HG03135 (cell line): Measurements from ENCODE around the gene TMEM156.
A peak's percentile ranks its signal among the peaks of the same experiment; 100 is the strongest.
"Not testable (repeated sequence)": the region's sequence is repeated elsewhere in the genome, so short reads cannot be mapped to it uniquely, and the experiment has no call there.

ENCODE experiments used
- ATAC-seq: cut with Tn5 transposase; IDR thresholded peaks from one replicate; pipeline ENCODE4 v1.9.1; 2021; ENCODE audit warnings: mild to moderate bottlenecking, moderate library complexity; ENCODE audit not compliant: unreplicated experiment

TMEM156 gene

GRCh38 chr4:39044364-39044955 is 12.3 kb upstream of the TMEM156 start:
- ATAC-seq: peak; percentile 70

GRCh38 chr4:39043861-39044363 is 11.7 kb upstream of the TMEM156 start:
- ATAC-seq: no peak

GRCh38 chr4:39043058-39043860 is 11.1 kb upstream of the TMEM156 start:
- no peak for ATAC-seq

- ATAC-seq: no peak
Measured at GRCh38 chr4:39042366-39042765, 10.2 kb upstream of the TMEM156 start.

GRCh38 chr4:39039108-39039507 is 6.9 kb upstream of the TMEM156 start:
- ATAC-seq: no peak

GRCh38 chr4:39037941-39038340 is 5.7 kb upstream of the TMEM156 start:
- ATAC-seq: no peak

GRCh38 chr4:39037491-39037825 is 5.2 kb upstream of the TMEM156 start:
- ATAC-seq: no peak

- ATAC-seq: no peak
Measured at GRCh38 chr4:39036172-39036571, 4.0 kb upstream of the TMEM156 start.

GRCh38 chr4:39031590-39032020 is 604 bp downstream of the TMEM156 start:
- not testable (repeated sequence) for ATAC-seq

GRCh38 chr4:39030725-39031124 is 1.5 kb downstream of the TMEM156 start:
- ATAC-seq: no peak

GRCh38 chr4:39029752-39030694 is 2.2 kb downstream of the TMEM156 start:
- no peak for ATAC-seq

GRCh38 chr4:39026096-39026495 is 6.1 kb downstream of the TMEM156 start:
- ATAC-seq: no peak

GRCh38 chr4:39025552-39026085 is 6.6 kb downstream of the TMEM156 start:
- no peak for ATAC-seq

- ATAC-seq: no peak
Measured at GRCh38 chr4:39024311-39024865, 7.8 kb downstream of the TMEM156 start.

- no peak for ATAC-seq
Measured at GRCh38 chr4:39023059-39023458, 9.2 kb downstream of the TMEM156 start.

GRCh38 chr4:39022241-39022640 is 10.0 kb downstream of the TMEM156 start:
- no peak for ATAC-seq

GRCh38 chr4:39021631-39022030 is 10.6 kb downstream of the TMEM156 start:
- ATAC-seq: no peak

- no peak for ATAC-seq
Measured at GRCh38 chr4:39020130-39020529, 12.1 kb downstream of the TMEM156 start.

GRCh38 chr4:39014028-39014427 is 18.2 kb downstream of the TMEM156 start:
- no peak for ATAC-seq

- no peak for ATAC-seq
Measured at GRCh38 chr4:39004758-39005157, 27.5 kb downstream of the TMEM156 start.

GRCh38 chr4:39002058-39002457 is 30.2 kb downstream of the TMEM156 start:
- ATAC-seq: not testable (repeated sequence)
